ENCODE measurements around the gene ACACA.

The ACACA gene

DNA sequence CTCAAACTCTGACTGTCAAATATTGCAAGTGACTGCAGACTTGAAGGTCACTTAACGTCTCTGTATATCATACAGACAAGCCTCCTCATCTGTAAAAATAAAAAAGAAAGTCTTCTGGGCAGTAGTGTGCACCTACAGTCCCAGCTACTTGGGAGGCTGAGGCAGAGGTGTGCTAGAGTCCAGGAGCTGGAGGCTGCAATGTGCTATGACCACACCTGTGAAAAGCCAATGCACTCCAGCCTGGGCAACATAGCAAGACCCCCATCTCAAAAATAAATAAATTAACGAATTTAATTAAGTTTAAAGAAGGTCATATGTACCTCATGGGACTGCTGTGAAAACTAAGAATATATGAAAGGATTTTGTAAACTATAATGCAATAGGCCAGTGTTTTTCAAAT lies 65.8 kb downstream of the ACACA start:
- DNase-seq = no peak

DNA sequence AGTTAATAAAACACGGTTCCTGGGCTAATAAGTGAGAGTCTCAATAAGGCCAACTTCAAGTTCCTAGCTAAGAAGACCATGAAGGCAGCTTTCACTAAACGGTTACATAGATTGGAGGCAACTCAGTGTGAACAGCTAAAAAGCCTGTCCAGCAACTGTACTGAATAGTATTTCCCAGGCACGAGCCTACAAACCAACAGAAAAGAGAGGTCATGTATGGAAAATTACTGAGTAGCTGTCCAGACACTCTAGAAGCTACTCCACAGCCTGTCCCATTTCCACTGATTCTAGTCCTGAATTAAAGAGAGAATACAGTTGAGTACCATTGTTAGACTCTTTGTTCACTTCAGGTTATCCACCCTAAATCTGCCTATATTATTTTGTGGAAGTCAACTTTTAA lies 67.3 kb downstream of the ACACA start:
- no peak for DNase-seq

DNA sequence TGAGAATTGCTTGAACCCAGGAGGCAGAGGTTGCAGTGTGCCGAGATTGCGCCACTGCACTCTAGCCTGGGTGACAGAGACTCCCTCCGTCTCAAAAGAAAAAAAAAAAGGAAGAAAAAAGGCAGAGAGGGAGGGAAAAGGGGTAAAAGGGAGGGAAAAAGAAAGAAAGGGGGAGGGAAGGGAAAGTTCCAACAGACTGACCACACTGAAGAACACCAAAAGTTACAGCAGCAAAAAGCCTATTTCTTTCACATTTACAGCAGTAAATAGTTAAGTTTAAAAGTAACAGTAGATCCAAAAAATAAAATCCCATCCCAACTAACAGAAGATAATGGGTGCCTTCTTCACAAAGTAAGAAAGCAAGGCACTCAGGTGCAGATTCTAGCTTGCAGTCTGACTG lies 67.8 kb downstream of the ACACA start:
- no peak for DNase-seq

DNA sequence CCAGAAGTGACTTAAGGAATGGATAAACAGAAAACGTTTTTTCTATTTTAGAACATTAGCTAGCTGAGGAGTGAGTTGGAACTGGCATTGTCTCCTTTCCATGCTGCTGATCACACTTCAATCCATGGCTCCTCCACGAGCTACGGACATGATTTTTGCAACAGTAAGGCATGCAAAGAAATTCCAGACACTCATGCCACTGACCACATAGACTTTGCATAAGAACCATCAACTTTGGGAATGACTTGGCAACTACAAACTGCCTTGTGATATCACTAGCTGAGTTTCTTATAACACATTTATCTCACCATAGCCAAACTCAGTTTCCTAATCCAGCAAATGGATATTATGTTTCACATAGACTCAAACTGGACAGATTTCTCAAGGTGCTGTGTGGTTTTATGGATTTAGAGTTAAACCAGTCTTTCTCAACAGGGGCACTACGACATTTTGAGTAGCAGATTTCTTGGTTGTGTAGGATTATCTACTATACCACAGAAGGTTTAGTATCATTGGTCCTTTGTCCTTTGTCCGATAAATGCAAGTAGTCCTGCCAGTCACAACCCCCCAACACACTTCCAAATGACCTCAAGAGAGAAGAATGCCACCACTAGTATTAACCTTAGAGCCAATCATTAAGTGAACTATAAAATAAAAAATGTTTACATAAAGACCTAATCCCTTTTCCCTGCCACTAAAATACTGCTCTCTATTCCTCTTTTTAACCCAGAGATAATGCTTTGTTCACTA lies 79.1 kb downstream of the ACACA start:
- DNase-seq = no peak

DNA sequence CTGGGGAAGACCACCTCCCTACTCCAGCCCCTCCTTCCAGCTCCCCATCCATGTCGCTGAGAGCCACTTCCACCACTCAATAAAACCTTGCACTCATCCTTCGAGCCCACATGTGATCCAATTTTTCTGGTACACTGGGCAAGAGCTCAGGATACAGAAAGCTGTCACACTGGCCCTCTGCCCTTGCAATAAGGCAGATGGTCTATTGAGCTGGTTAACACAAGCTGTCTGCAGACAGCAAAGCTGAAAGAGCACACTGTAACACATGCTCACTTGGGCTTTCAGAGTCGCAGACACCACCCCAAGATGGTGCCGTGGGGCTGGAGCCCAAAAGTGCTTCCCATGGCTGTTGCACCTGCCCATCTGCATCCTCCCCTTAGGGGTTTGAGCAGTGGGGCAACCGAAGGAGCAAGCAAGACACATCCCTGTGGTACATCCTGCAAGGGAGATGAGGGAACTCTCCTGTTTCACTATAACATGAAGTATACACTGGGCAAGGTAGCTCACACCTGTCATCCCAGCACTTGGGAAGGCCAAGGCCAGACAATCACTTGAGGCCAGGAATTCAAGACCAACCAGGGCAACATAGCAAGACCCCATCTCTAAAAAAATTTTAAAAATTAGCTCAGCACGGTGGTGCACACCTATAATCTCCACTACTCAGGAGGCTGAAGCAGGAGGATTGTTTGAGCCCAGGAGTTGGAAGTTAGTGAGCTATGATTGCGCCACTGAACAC lies 83.6 kb downstream of the ACACA start:
- DNase-seq = no peak

DNA sequence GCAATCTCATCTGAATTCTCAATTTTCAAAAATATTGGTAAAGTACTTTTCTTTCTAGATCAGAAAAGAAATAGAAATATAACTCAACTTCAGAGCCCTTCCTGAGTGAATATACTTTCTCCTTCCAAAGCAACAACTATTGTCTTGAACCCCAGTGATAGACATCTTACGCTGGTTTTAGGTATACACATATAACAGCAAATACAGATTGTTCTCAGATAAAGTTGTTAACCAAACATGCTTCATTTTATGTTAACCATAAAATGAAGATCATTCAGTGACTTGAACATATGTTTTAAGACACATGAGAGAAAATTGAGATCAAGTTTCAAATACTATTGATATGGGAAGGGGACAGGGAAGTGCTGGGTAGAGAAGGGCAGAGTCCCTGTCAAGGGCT lies 84.5 kb downstream of the ACACA start:
- DNase-seq = no peak

DNA sequence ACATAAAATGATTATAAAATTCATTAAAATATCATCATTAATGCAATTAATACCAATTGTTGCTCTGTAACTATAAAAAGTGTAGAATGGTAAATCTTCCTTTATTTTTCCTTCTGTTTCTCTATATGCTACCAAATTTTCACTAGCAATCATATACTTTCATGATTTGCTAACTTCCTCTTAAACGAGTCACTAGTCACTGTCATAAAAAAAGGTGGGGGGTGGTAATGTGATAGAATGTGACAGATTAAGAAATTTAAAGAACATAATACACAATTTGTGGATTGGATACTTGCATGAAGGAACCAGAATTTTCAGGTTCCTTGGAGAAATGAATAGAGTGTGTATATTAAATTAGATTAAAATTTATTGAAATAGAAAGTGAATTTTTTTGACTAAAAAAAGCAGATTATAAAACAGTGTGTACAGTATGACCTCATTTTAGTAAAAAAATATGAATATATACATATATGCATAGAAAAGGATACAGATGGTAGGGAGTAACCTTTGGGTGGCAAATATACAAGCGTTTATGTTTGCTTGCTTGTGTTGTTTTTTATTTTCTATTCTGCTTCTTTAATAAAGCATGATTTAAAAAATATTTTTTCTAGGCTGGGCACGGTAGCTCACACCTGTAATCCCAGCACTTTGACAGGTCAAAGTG lies 87.6 kb downstream of the ACACA start:
- no peak for DNase-seq

DNA sequence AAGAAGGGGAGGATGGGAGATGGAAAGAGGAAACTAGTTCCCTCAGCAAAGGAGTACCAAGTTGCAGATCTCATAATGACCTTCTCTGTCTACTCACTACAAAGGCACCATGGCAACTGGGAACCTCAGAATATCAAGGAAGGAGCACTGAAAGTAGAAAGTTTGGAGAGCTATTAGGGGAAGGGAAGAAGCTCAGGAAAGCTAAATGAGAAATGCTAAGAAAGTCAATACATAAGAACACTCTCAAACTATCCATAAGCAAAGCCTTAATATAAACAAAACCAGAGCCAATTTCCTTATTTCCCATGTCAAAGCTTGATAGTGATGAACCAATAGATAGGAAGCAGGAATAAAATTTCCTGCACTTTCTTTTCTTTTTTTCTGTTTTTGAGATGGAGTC lies 88.8 kb downstream of the ACACA start:
- DNase-seq = no peak

DNA sequence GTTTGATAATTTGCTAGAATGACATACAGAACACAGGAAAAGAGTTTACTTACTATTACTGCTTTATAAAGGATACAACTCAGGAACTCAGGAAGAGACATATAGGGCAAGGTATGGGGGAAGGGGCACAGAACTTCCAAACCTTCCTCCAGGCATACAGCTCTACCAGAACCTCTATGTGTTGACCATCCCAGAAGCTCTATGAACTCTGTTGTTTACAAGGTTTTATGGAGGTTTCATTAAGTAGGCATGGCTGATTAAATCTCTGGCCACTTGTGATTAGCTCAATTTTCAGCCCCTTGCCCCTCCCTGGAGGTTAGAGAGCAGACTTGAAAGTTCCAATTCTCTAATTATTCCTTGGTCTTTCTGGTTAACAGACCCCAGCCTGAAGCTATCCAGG lies 91.0 kb downstream of the ACACA start:
- DNase-seq = no peak

DNA sequence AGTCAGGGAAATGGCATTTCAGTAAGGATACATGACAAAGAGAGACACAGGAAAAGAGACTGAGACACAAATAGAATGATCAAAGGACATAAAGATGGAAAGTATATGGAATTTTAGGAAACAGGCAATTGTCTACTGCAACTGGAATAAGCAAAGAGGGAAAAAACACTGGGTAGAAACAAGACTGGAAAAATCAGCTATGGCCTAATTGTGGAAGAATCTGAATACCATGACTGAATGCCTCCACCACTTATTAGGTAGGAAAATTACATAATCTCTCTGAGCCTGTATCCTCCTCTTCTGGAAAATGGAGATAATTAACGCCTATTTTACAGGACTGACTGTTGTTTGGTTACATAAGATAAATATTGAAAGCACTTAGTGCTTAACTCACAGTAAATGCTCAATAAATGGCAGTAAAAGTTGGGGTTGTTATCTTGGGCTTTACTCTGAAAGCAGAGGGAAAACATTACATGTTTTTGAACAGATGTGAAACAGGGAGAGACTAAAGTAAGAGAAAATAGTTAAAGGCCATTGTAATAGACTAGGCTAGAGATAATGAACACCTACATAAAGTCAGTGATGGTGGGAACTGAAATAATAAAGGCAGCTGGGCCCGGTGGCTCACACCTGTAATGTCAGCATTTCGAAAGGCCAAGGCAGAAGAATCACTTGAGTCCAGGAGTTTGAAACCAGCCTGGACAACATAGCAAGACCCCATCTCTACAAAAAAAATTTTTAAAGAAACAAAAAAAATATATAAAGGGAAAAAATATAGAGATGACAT lies 94.3 kb downstream of the ACACA start:
- no peak for DNase-seq

DNA sequence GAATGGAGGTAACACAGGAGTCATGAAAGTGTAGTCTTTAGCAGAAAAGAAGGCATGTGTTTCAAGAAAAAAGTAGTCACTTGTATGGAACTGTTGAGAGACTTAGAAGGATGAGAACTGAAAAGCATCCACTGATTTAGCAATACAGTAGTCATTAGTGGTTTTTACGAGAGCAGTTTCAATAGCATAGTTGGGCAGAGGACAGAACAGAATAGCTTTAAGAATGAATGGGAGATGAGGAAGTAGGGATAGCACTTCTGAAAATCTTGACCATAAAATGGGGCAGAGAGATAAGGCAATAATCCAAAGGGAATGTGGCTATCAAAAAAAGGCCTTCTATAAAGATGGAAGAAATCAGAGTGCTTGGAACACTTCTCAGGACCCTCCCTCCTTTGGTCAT lies 95.7 kb downstream of the ACACA start:
- no peak for DNase-seq

DNA sequence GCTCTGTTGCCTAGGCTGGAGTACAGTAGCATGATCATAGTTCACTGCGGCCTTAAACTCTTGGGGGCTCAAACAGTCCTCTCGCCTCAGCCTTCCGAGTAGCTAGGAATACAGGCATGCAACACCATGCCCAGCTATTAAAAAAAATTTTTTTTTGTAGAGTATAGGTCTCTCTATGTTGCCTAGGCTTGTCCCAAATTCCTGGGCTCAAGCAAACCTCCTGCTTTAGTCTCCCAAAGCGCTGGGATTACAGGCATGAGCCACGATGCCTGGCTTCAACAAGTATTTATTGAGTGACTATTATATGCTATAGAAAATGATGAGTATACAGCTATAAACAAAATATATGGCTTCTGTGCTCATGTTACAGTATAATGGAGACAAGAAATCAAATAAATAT lies 97.6 kb downstream of the ACACA start:
- no peak for DNase-seq

DNA sequence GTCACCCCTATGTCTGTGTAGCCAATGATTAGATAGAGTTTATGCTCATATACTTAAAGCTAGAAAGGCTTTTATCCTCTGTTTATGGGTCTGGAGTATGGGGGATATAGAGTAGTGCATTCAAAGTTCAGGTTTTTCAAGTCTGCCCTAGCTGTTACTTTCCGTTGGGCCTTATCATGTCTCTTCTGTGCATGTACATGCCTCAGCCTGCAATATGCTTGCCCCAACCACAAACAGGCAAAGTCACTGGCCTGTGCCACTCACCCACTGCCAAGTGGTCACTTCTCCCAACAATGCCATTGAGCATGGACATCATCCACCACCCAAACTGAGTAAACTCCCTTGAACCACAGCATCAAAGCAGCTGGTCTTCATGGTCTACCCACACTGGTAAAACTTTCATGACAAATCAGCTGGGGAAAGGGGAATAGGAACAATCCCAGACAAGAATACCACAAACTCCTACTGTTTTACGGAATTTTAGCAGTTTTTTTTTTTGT lies 101.2 kb downstream of the ACACA start:
- DNase-seq = no peak

DNA sequence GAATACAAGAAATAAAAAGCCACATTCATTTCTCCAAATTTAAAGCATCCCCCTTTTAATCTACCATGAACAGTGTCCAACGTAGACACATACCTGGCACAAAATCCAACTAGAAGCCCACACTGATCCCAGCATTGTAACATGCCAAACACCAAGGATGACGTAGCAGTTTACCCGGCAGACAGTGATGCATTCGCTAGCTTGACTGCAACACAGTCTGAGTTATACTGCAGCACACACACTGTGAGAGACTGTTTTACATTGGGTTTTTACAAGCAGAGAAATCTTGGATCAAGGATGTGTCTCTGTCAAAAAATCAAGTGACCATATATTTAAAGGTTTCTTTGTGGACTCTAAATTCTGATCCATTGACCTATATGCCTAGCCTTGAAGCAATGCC lies 105.3 kb downstream of the ACACA start:
- no peak for DNase-seq

DNA sequence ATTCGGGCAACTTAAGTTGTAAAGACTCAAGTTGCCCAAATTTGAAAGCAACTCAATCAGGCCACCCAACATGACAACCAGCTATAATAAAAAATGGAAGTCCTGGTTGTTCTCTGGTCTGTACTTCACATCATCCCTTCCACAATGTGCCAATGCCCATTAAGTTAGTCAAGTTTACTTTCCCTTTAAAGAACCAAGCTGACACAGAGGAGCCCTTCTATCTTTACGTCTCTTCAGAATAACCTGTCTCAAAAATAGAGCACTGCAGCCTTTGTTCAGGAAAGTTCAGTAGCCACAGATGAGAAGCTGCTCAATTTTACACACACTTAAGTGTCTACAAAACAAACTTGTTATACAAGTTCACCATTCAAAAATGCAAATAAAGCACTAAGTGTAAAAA lies 106.0 kb downstream of the ACACA start:
- no peak for DNase-seq

DNA sequence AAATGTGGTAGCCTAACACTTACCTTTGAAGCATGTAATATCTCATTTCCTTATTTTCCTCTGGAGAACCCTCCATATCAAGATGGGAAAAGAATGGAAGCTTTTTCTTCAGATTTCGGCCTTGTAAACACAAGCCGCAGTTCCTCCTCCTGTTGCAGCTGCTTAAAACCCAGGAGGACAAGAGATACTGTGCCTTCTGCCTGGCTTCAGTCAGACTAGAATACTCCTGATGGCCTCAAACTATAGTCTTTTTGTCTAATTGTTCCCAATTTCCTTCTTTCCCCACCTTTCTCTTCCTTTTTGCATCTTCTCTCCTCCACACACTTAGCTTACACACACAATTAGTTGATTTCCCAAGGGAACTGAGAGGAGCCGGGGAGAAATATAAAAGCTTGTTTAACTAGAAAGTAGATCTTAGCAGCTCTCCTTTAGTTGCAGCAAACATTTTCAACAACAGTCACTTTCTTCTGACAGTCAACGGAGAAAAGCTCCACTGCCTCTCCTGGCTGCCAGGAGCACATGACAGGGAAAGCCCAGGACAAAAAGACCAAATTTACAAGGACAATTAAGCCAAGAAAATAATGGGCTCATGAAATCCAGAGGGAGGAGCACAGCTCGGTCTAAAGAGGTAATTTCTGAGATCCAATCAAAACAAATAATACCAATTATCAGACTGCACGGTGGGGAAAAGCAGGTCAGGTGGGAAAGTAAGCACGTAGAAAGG lies 107.2 kb downstream of the ACACA start:
- no peak for DNase-seq

DNA sequence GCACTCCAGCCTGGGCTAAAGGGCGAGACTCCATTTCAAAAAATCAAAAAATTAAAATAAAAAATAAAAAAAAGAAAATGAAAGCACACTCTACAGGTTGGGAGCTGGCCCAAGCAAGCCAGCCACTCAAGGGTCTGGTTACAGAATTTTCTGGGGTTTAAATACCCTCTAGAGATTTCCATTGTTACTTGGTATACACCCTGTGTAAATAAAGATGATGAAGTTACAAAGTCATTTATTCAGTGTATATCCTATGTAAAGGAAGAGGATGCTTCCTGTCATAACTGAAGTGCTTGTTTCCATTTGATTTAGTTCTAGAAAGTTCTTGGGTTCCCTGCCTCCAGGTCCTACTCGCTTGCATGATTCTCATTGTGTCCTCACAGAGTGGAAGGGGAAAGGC lies 110.7 kb downstream of the ACACA start:
- DNase-seq = no peak

DNA sequence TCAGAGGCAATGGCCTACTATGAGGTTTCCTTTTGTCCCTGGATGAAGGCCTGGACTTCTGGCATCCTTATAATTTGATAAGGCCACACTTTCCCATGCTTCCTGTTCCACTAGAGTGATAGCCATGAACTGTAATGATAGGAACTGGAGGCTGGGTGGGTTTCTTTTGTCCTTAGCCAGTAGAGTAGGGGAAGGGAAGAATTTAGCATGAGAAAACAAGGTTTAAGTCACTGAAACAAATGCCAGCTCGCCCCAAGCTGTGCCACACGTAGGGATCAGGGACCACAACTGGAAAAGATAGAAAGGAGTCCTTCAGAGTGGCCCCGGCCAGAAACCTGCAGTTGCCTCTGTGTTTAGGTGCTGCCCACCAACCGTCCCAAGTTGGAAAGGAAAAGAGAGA lies 111.7 kb downstream of the ACACA start:
- DNase-seq = no peak

DNA sequence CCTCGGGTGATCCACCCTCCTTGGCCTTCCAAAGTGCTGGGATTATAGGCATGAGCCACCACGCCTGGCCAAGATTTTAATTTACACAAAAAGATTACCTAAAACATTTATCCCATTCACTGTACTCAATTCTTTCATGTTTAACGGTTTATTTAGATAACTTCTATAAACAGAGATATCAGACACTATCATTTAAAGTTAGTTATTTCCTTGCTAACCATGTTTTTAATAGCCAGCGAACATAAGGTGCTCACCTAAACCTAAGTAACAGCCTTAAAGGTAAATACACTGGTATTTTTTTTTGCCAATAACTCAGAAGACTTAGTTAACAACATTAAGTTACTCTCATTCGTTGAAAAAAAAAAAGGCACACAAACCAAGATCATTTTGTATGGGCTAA lies 112.9 kb downstream of the ACACA start:
- DNase-seq = no peak

DNA sequence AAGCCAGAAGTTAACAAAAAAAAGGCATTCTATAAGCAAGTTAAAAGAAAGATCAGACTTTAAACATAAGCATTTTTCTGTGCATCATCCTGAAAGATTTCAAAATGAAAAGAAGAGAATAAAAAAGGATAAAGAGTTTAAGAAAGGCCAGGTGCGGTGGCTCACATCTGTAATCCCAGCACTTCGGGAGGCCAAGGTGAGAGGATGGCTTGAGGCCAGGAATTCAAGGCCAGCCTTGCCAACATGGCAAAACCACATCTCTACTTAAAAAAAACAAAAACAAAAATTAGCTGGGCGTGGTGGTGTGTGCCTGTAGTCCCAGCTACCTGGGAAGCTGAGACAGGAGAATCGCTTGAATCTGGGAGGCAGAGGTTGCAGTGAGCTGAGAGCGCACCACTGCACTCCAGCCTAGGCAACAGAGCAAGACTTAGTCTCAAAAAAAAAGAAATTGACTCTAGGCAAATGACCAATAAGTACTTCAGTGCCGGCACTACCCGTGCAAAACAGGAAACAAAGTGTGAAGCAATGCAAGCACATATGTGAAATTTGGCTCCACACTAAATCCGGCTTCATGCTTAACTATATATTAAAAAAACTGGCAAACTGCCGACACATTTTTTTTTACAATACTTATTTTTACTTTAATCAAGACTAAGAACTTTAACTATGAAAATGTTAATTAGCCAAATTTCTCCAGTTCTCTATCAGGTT lies 114.1 kb downstream of the ACACA start:
- no peak for DNase-seq

DNA sequence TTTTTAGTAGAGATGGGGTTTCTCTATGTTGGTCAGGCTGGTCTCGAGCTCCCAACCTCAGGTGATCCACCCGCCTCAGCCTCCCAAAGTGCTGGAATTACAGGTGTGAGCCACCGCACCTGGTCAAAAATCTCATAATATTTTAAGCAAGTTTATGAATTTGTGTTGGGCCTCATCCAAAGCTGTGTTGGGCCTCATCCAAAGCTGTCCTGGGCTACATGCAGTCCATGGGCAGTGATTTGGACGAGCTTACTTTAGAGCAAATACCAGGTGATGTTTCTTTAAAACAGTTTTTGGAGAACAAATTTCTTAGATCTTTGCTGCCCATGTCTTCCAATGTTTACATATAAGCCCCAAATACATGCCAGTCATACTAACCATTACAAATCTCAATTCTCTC lies 115.3 kb downstream of the ACACA start:
- no peak for DNase-seq

DNA sequence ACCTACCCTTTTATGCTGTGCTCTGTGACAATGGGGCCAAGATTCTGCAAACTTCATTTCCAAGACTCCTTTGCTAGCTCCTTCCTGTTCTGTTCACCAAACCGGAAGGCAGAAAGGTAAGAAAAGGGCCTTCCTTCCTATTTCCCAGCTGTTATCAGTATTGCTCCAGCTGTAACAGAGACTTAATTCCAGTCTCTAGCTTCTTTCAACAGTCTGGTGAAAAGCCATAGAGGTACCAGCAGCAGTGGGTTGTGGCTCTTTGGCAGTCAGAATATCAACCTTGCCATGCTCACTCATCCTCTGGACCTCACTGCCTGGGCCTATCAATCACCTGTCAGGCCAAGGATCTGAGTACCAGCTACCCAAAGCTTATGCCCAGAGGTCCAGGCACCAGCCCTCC lies 120.2 kb downstream of the ACACA start:
- DNase-seq = no peak

Data from right forelimb (tissue), 1 donor.